Measurements from ENCODE around the gene TICRR. TPM values are rescaled to one million over a fixed set of nuclear protein-coding genes. Genes with fewer than 3 reads are reported as not detected.
"Not testable (repeated sequence)": the region's sequence is repeated elsewhere in the genome, so short reads cannot be mapped to it uniquely, and the experiment has no call there.

TICRR gene
- total and polyA plus RNA-seq, 2 donors (not counting 1 experiment from before 2014, with no cell fraction given), result 0.05 to 0.07 TPM

GRCh38 chr15:89542369-89542768 is 32.9 kb upstream of the TICRR start:
- no peaks in the 10 kb centered on the region for H3K36me3 ChIP-seq (replicated peaks in 1 of 2; ENCODE audit: control extremely low read depth in 1 of 2, control insufficient read depth in 1 of 2, extremely low read depth in 1 of 2, insufficient read depth in 2 of 2, low read length in 1 of 2)
- H3K9ac ChIP-seq (ENCODE audit: low read length), result no peak overlapping the region
- ATAC-seq (ENCODE audit: low read depth), result no peak
- no peaks in the 10 kb centered on the region for H3K79me2 ChIP-seq (ENCODE audit: control insufficient read depth, insufficient read depth, low read length)
- no CpG with 5 or more reads among the region's 3 CpGs for WGBS (ENCODE audit: insufficient coverage)
- Mint-ChIP-seq H3K4me1 (no peaks in the 10 kb centered on the region), H3K9me3 (ENCODE audit: insufficient read depth) (peaks cover 3% of the 10 kb centered on the region), H3K4me3 (no peak overlapping the region), H3K27ac (no peak overlapping the region), H3K27me3 (peaks cover 42% of the 10 kb centered on the region)
- no peaks in the 10 kb centered on the region for H3K27me3 ChIP-seq (replicated peaks in 1 of 4; ENCODE audit: control extremely low read depth in 1 of 4, control insufficient read depth in 3 of 4, insufficient read depth in 4 of 4, low read length in 3 of 4)
- POLR2A ChIA-PET, result no interaction called here
- peaks cover 5 to 20% (median 5%) of the 10 kb centered on the region in 3 donors for H3K9me3 ChIP-seq (ENCODE audit: control extremely low read depth in 1 of 3, control insufficient read depth in 2 of 3, insufficient read depth in 1 of 3, low read length in 2 of 3)
- no peak overlapping the region for H3K27ac ChIP-seq (ENCODE audit: low read length in 2 of 2)
- no peaks in the 10 kb centered on the region for H4K20me1 ChIP-seq (ENCODE audit: control insufficient read depth, insufficient read depth, low read length, poor library complexity, severe bottlenecking)
- no peak overlapping the region for H3K4me3 ChIP-seq (ENCODE audit: control extremely low read depth in 1 of 5, extremely low read depth in 1 of 5, insufficient read depth in 1 of 5, low read depth in 2 of 5, low read length in 4 of 5)
- TF ChIP-seq EZH2 (IDR thresholded peaks at IDR 0.05; ENCODE audit: borderline replicate concordance, insufficient read depth, low read depth, low read length, poor library complexity, severe bottlenecking) (no peak), CTCF (IDR thresholded peaks at IDR 0.05) (no peak)
- no peaks in the 10 kb centered on the region for H3K4me1 ChIP-seq (ENCODE audit: control insufficient read depth in 2 of 2, insufficient read depth in 2 of 2, low read length in 2 of 2)
- H2AFZ ChIP-seq (ENCODE audit: insufficient read depth, low read depth, low read length, poor library complexity, severe bottlenecking), result no peak overlapping the region
- CTCF ChIA-PET, result no interaction called here
- no peak overlapping the region for H3K4me2 ChIP-seq (replicated peaks; ENCODE audit: low read depth, low read length, poor library complexity, severe bottlenecking)
- intact Hi-C loops (cut with micrococcal nuclease), result no loop called here
- no peak for DNase-seq

- ChIA-PET CTCF (no interaction called here), POLR2A (no interaction called here)
- no peaks in the 10 kb centered on the region for H3K79me2 ChIP-seq (ENCODE audit: control insufficient read depth, insufficient read depth, low read length)
- 89% methylated on average over 4 of the region's 4 CpGs for WGBS (ENCODE audit: insufficient coverage)
- no peak overlapping the region for H3K4me3 Mint-ChIP-seq
- no peaks in the 10 kb centered on the region for H3K36me3 ChIP-seq (replicated peaks in 1 of 2; ENCODE audit: control extremely low read depth in 1 of 2, control insufficient read depth in 1 of 2, extremely low read depth in 1 of 2, insufficient read depth in 2 of 2, low read length in 1 of 2)
- H3K9me3 ChIP-seq (ENCODE audit: control extremely low read depth in 1 of 3, control insufficient read depth in 2 of 3, insufficient read depth in 1 of 3, low read length in 2 of 3), result peaks cover 0 to 23% (median under 1%) of the 10 kb centered on the region in 3 donors
- peaks cover 0 to under 1% (median 0%) of the 10 kb centered on the region in 4 experiments for H3K27me3 ChIP-seq (replicated peaks in 1 of 4; ENCODE audit: control extremely low read depth in 1 of 4, control insufficient read depth in 3 of 4, insufficient read depth in 4 of 4, low read length in 3 of 4)
- no peak overlapping the region for H3K9ac ChIP-seq (ENCODE audit: low read length)
- H3K4me3 ChIP-seq (ENCODE audit: control extremely low read depth in 1 of 5, extremely low read depth in 1 of 5, insufficient read depth in 1 of 5, low read depth in 2 of 5, low read length in 4 of 5), result no peak overlapping the region
- H3K27me3 Mint-ChIP-seq, result peaks cover 42% of the 10 kb centered on the region
- intact Hi-C loops (cut with micrococcal nuclease), result no loop called here
- no peak for DNase-seq
- H3K4me2 ChIP-seq (replicated peaks; ENCODE audit: low read depth, low read length, poor library complexity, severe bottlenecking), result no peak overlapping the region
- H3K4me1 ChIP-seq (ENCODE audit: control insufficient read depth in 2 of 2, insufficient read depth in 2 of 2, low read length in 2 of 2), result no peaks in the 10 kb centered on the region
- no peak overlapping the region for H3K27ac ChIP-seq (ENCODE audit: low read length in 2 of 2)
- no peaks in the 10 kb centered on the region for H3K9me3 Mint-ChIP-seq (ENCODE audit: insufficient read depth)
- no peak overlapping the region for H3K27ac Mint-ChIP-seq
- no peak for ATAC-seq (ENCODE audit: low read depth)
- no peaks in the 10 kb centered on the region for H4K20me1 ChIP-seq (ENCODE audit: control insufficient read depth, insufficient read depth, low read length, poor library complexity, severe bottlenecking)
- no peak overlapping the region for H2AFZ ChIP-seq (ENCODE audit: insufficient read depth, low read depth, low read length, poor library complexity, severe bottlenecking)
- no peaks in the 10 kb centered on the region for H3K4me1 Mint-ChIP-seq
- no peak for TF ChIP-seq CTCF (IDR thresholded peaks at IDR 0.05)
- no peak for TF ChIP-seq EZH2 (IDR thresholded peaks at IDR 0.05; ENCODE audit: borderline replicate concordance, insufficient read depth, low read depth, low read length, poor library complexity, severe bottlenecking)
Measured at GRCh38 chr15:89543389-89543788, 31.9 kb upstream of the TICRR start.

- ATAC-seq (ENCODE audit: low read depth); H3K4me2 ChIP-seq (replicated peaks; ENCODE audit: low read depth, low read length, poor library complexity, severe bottlenecking); H3K27me3 ChIP-seq (replicated peaks in 1 of 4; ENCODE audit: control extremely low read depth in 1 of 4, control insufficient read depth in 3 of 4, insufficient read depth in 4 of 4, low read length in 3 of 4); H3K36me3 ChIP-seq (replicated peaks in 1 of 2; ENCODE audit: control extremely low read depth in 1 of 2, control insufficient read depth in 1 of 2, extremely low read depth in 1 of 2, insufficient read depth in 2 of 2, low read length in 1 of 2); H3K4me1 Mint-ChIP-seq; H3K9ac ChIP-seq (ENCODE audit: low read length); H3K4me3 Mint-ChIP-seq; intact Hi-C loops (cut with micrococcal nuclease); H3K79me2 ChIP-seq (ENCODE audit: control insufficient read depth, insufficient read depth, low read length); H3K9me3 ChIP-seq (ENCODE audit: control extremely low read depth in 1 of 3, control insufficient read depth in 2 of 3, insufficient read depth in 1 of 3, low read length in 2 of 3); H2AFZ ChIP-seq (ENCODE audit: insufficient read depth, low read depth, low read length, poor library complexity, severe bottlenecking); H4K20me1 ChIP-seq (ENCODE audit: control insufficient read depth, insufficient read depth, low read length, poor library complexity, severe bottlenecking); CTCF ChIA-PET; H3K4me3 ChIP-seq (ENCODE audit: control extremely low read depth in 1 of 5, extremely low read depth in 1 of 5, insufficient read depth in 1 of 5, low read depth in 2 of 5, low read length in 4 of 5); H3K4me1 ChIP-seq (ENCODE audit: control insufficient read depth in 2 of 2, insufficient read depth in 2 of 2, low read length in 2 of 2); H3K9me3 Mint-ChIP-seq (ENCODE audit: insufficient read depth); H3K27ac Mint-ChIP-seq; DNase-seq; POLR2A ChIA-PET; H3K27ac ChIP-seq (ENCODE audit: low read length in 2 of 2): not testable (repeated sequence)
- WGBS (ENCODE audit: insufficient coverage), result no CpG with 5 or more reads among the region's 4 CpGs
- H3K27me3 Mint-ChIP-seq, result peaks cover 28% of the 10 kb centered on the region
Measured at GRCh38 chr15:89549138-89549537, 26.1 kb upstream of the TICRR start.
